Ramos (cell line): ENCODE measurements around the gene TMEM117.
"Not testable (repeated sequence)": the region's sequence is repeated elsewhere in the genome, so short reads cannot be mapped to it uniquely, and the experiment has no call there.

Experiments
- in situ Hi-C: fragments of 300-500 bp; cut with MboI; formaldehyde crosslinking; loops from one replicate; pipeline ENCODE4 v1.14.3; 2022; ENCODE audit warnings: low sequenced_read_pairs; ENCODE audit not compliant: unreplicated experiment

Gene TMEM117

GRCh38 chr12:43836475-43836989 is 651 bp downstream of the TMEM117 start:
- in situ Hi-C loops = no loop called here

GRCh38 chr12:43840338-43840737 is 4.5 kb downstream of the TMEM117 start:
- in situ Hi-C loops = no loop called here

DNA sequence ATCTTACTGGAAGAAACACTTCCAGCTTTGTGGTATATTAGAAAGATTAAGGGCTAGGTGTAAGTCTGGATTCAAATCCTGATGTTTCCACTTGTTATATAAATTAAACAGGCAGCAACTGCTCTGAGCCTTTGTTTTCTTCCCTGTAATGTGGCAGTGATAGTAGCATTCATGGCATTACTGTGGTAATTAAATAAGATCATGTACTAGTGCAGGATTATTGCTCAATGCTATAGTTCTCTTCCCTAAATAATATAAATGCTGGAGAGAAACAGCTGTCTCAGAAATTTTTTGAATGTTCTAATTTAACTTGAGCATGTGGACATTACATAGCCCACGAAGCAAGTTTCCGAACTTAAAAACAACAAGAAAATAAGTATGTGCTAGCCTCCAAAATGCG is 5.4 kb downstream of the TMEM117 start:
- in situ Hi-C loops = no loop called here

GRCh38 chr12:43842259-43842658 is 6.4 kb downstream of the TMEM117 start:
- in situ Hi-C loops = no loop called here

DNA sequence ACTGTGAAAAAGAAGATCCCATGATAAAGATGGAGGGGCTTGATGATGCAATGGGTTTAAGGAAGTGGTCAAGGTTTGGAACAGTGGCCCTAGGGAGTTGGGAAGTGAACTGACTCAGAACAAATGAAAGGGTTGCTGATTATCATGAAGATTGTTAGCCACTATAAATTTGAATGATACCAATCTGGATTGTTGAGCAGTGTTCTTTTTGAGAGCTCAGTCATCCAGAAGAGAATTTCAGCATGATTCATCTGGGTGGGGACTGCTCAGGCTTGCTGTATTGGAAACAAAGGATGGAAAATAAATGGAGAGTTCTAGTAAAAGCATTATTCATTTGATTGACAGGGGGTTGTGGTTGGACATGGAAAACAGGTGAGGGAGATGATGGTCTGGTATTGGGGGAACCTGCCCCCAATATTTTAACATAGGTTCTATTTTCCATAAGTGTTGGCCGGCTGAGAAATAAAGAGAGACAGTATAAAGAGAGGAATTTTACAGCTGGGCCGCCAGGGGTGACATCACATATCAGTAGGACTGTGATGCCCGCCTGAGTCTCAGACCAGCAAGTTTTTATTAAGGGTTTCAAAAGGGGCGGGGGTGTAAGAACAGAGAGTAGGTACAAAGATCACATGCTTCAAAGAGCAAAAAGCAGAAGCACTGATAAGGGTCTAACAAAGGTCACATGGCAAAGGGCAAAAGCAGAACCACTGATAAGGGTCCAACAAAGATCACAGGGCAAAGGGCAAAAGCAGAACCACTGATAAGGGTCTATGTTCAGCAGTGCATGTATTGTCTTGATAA is 11.7 kb downstream of the TMEM117 start:
- in situ Hi-C loops = not testable (repeated sequence)

DNA sequence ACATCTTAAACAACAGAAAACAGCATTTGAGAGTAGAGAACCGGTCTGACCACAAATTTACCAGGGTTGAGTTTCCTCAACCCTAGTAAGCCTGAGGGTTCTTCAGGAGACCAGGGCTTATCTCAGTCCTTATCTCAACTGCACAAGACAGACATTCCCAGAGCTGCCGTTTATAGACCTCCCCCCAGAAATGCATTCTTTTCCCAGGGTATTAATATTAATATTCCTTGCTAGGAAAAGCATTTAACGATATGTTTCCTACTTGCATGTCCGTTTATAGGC is 12.3 kb downstream of the TMEM117 start:
- in situ Hi-C loops = no loop called here

- in situ Hi-C loops = no loop called here
Observed at GRCh38 chr12:43848786-43849185, 12.9 kb downstream of the TMEM117 start.

- in situ Hi-C loops = no loop called here
Observed at GRCh38 chr12:43852744-43853143, 16.9 kb downstream of the TMEM117 start.

DNA sequence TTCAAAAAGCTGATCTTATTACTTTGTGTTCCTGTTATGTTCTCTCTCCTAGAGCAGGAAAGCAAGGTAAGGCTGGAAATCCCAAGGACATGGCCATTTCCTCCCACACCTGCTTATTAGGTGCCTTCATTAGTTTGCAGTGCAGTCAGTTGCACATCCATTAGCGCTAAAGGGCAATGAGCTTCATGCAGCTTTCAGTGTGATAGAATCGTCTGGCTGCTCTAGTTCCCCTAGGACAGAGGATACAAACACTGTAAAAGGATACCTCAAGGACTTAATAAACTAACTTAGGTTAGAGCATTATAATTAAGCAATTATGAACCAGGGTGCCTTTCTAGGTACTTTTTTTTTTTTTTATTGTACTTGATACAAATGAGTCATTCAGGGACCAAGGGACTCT is 21.1 kb downstream of the TMEM117 start:
- in situ Hi-C loops = no loop called here

- in situ Hi-C loops = no loop called here
Observed at GRCh38 chr12:43858096-43858495, 22.2 kb downstream of the TMEM117 start.

- in situ Hi-C loops = no loop called here
Observed at GRCh38 chr12:43858991-43859390, 23.1 kb downstream of the TMEM117 start.

DNA sequence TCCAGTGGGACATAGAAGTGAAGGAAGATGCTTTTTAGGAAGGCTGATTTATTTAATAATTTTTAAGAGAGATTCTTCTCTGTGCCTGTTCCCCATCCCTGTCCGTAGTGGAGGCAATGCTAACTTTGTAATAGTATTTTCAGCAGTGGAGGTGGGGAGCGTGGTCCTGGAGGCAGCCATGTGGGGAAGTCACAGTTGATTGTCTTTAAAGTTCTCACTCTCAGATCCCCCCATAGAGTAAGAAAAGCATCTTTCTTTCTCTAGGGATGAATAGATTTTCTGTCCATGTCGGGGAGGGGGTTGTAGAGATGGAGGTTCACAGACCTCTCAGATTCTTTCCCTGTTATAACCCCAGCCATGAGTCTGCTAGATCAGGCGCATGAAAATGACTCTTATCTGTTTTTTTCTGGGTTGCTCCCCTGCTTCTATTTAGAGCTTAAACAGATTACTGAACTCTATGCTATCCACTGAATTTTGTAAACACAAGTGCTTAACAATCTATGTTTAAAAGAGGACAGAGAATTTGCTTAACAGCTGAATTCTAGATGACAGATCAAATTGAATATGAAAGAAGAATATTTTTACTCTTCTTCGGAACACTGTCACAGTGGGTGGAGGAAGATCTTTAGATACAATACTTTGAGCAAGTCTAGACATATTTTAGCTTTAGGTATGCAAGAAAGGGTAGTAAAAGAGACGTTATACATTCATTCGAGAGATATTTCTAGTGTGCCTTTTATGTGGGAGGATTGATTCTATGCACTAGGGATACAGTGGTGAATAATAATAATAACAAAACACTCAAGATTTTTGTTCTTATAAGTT is 25.3 kb downstream of the TMEM117 start:
- in situ Hi-C loops = no loop called here

GRCh38 chr12:43861840-43862150 is 25.9 kb downstream of the TMEM117 start:
- in situ Hi-C loops = no loop called here

GRCh38 chr12:43863770-43864366 is 28.0 kb downstream of the TMEM117 start:
- in situ Hi-C loops = no loop called here

- in situ Hi-C loops = not testable (repeated sequence)
Observed at GRCh38 chr12:43864557-43864956, 28.7 kb downstream of the TMEM117 start.

GRCh38 chr12:43869184-43869583 is 33.3 kb downstream of the TMEM117 start:
- in situ Hi-C loops = no loop called here

DNA sequence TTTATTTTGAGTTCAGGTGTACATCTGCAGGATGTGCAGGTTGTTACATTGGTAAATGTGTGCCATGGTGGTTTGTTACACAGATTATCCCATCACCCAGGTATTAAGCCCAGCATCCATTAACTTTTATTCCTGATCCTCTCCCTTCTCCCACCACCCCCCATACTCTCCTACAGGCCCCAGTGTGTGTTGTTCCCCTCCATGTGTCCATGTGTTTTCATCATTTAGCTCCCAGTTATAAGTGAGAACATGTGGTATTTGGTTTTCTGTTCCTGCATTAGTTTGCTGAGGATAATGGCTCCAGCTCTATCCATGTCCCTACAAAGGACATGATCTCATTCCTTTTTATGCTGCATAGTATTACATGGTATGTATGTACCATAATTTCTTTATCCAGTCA is 33.9 kb downstream of the TMEM117 start:
- in situ Hi-C loops = not testable (repeated sequence)

- in situ Hi-C loops = not testable (repeated sequence)
Observed at GRCh38 chr12:43871258-43871657, 35.4 kb downstream of the TMEM117 start.

- in situ Hi-C loops = no loop called here
Observed at GRCh38 chr12:43872396-43872795, 36.5 kb downstream of the TMEM117 start.

GRCh38 chr12:43878050-43878449 is 42.2 kb downstream of the TMEM117 start:
- in situ Hi-C loops = no loop called here

- in situ Hi-C loops = loop anchor here (10.0 kb wide), 1 partner anchor 106 kb away; no protein-coding TSS in a partner anchor
Observed at GRCh38 chr12:43880547-43880946, 44.7 kb downstream of the TMEM117 start.
